SK-N-SH treated with all-trans-retinoic acid at 6 μM for 48 hours (cell line): ENCODE data around the gene MAP3K2.

Source experiments
- ARNTL ChIP-seq: fragments of 450-650 bp; formaldehyde crosslinking; IDR thresholded peaks from 2 replicates; pipeline ENCODE4 v1.5.0; 2020; ENCODE audit warnings: low read depth, mild to moderate bottlenecking, moderate library complexity, borderline replicate concordance
- ESRRG ChIP-seq: fragments of 250-450 bp; sonication (Bioruptor Pico); IDR thresholded peaks from 2 replicates; pipeline ENCODE4 v1.6.1; 2021; ENCODE audit warnings: mild to moderate bottlenecking
- GLIS3 ChIP-seq: fragments of 250-450 bp; sonication (Bioruptor Pico); IDR thresholded peaks from 2 replicates; pipeline ENCODE4 v1.5.0; 2020; ENCODE audit warnings: mild to moderate bottlenecking, moderate library complexity
- PPARA ChIP-seq: fragments of 250-450 bp; sonication (Bioruptor Pico); IDR thresholded peaks from 2 replicates; pipeline ENCODE4 v1.5.0; 2020; ENCODE audit warnings: mild to moderate bottlenecking, borderline replicate concordance
- RARB ChIP-seq: fragments of 250-450 bp; sonication (Bioruptor Pico); IDR thresholded peaks from 2 replicates; pipeline ENCODE4 v1.8.0; 2021; ENCODE audit warnings: mild to moderate bottlenecking, moderate library complexity
- TCF4 ChIP-seq: fragments of 250-450 bp; sonication (Bioruptor Pico); IDR thresholded peaks from 2 replicates; pipeline ENCODE4 v1.8.0; 2021; ENCODE audit warnings: mild to moderate bottlenecking, moderate library complexity, borderline replicate concordance
- ZC3H10 ChIP-seq: fragments of 250-450 bp; sonication (Bioruptor Pico); IDR thresholded peaks from 2 replicates; pipeline ENCODE4 v1.5.1; 2021; ENCODE audit warnings: mild to moderate bottlenecking, moderate library complexity
- ZFP3 ChIP-seq: fragments of 250-450 bp; sonication (Bioruptor Pico); IDR thresholded peaks from 2 replicates; pipeline ENCODE4 v1.5.0; 2020; ENCODE audit warnings: mild to moderate bottlenecking, moderate library complexity
- ZFP30 ChIP-seq: fragments of 450-650 bp; formaldehyde crosslinking; IDR thresholded peaks from 2 replicates; pipeline ENCODE4 v1.5.0; 2022; ENCODE audit warnings: mild to moderate bottlenecking, moderate library complexity
- ZNF8 ChIP-seq: fragments of 450-650 bp; formaldehyde crosslinking; IDR thresholded peaks from 2 replicates; pipeline ENCODE4 v1.5.0; 2020; ENCODE audit warnings: mild to moderate bottlenecking, moderate library complexity
- TF ChIP-seq, protein P1 (sequence below): fragments of 250-450 bp; sonication (Bioruptor Pico); IDR thresholded peaks from 2 replicates; pipeline ENCODE4 v1.8.0; 2020; ENCODE audit warnings: mild to moderate bottlenecking, moderate library complexity, borderline replicate concordance
- TF ChIP-seq, protein P2 (sequence below): fragments of 250-450 bp; sonication (Bioruptor Pico); IDR thresholded peaks from 2 replicates; pipeline ENCODE4 v1.5.0; 2020; ENCODE audit warnings: mild to moderate bottlenecking, moderate library complexity
- TF ChIP-seq, protein P3 (sequence below): fragments of 250-450 bp; sonication (Bioruptor Pico); IDR thresholded peaks from 2 replicates; pipeline ENCODE4 v1.5.1; 2020; ENCODE audit warnings: low read depth, mild to moderate bottlenecking, moderate library complexity

DNA sequence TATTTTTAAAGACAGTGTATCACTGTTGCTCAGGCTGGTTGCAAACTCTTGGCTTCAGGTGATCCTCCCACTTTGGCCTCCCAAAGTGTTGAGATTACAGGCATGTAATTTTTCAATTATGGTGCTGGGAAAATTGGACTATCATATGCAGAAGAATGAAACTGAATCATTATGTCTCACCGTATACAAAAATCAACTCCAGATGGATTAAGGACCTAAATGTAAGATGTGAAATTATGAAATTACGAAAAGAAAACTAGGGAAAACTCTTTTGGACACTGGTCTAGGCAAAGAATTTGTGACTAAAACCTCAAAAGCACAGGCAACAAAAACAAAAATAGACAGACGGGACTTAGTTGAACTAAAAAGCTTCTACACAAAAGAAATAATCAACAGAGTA lies 31.2 kb downstream of the MAP3K2 start:
- TF ChIP-seq, protein P1, sequence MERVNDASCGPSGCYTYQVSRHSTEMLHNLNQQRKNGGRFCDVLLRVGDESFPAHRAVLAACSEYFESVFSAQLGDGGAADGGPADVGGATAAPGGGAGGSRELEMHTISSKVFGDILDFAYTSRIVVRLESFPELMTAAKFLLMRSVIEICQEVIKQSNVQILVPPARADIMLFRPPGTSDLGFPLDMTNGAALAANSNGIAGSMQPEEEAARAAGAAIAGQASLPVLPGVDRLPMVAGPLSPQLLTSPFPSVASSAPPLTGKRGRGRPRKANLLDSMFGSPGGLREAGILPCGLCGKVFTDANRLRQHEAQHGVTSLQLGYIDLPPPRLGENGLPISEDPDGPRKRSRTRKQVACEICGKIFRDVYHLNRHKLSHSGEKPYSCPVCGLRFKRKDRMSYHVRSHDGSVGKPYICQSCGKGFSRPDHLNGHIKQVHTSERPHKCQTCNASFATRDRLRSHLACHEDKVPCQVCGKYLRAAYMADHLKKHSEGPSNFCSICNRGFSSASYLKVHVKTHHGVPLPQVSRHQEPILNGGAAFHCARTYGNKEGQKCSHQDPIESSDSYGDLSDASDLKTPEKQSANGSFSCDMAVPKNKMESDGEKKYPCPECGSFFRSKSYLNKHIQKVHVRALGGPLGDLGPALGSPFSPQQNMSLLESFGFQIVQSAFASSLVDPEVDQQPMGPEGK (CRISPR knock-in tag), result no peak
- TF ChIP-seq GLIS3 (CRISPR knock-in tag) (no peak), RARB (no peak), ARNTL (CRISPR knock-in tag) (no peak), ZFP3 (CRISPR knock-in tag) (no peak), ZNF8 (no peak), PPARA (CRISPR knock-in tag) (no peak), TCF4 (CRISPR knock-in tag) (no peak), ZC3H10 (CRISPR knock-in tag) (no peak), ESRRG (no peak), ZFP30 (no peak)
- TF ChIP-seq, protein P2, sequence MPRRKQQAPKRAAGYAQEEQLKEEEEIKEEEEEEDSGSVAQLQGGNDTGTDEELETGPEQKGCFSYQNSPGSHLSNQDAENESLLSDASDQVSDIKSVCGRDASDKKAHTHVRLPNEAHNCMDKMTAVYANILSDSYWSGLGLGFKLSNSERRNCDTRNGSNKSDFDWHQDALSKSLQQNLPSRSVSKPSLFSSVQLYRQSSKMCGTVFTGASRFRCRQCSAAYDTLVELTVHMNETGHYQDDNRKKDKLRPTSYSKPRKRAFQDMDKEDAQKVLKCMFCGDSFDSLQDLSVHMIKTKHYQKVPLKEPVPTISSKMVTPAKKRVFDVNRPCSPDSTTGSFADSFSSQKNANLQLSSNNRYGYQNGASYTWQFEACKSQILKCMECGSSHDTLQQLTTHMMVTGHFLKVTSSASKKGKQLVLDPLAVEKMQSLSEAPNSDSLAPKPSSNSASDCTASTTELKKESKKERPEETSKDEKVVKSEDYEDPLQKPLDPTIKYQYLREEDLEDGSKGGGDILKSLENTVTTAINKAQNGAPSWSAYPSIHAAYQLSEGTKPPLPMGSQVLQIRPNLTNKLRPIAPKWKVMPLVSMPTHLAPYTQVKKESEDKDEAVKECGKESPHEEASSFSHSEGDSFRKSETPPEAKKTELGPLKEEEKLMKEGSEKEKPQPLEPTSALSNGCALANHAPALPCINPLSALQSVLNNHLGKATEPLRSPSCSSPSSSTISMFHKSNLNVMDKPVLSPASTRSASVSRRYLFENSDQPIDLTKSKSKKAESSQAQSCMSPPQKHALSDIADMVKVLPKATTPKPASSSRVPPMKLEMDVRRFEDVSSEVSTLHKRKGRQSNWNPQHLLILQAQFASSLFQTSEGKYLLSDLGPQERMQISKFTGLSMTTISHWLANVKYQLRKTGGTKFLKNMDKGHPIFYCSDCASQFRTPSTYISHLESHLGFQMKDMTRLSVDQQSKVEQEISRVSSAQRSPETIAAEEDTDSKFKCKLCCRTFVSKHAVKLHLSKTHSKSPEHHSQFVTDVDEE (CRISPR knock-in tag), result no peak
- TF ChIP-seq, protein P3, sequence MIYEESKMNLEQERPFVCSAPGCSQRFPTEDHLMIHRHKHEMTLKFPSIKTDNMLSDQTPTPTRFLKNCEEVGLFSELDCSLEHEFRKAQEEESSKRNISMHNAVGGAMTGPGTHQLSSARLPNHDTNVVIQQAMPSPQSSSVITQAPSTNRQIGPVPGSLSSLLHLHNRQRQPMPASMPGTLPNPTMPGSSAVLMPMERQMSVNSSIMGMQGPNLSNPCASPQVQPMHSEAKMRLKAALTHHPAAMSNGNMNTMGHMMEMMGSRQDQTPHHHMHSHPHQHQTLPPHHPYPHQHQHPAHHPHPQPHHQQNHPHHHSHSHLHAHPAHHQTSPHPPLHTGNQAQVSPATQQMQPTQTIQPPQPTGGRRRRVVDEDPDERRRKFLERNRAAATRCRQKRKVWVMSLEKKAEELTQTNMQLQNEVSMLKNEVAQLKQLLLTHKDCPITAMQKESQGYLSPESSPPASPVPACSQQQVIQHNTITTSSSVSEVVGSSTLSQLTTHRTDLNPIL, result no peak
